ENCODE data around the gene PTPRN2. TPM values are rescaled to one million over a fixed set of nuclear protein-coding genes. Genes with fewer than 3 reads are reported as not detected.

Gene PTPRN2
- total and polyA plus RNA-seq, 2 of the 13 experiments (the other 11 are each of a cell fraction or from before 2014, with no cell fraction given): 2.5 to 24.2 TPM

- TF ChIP-seq, protein P1, sequence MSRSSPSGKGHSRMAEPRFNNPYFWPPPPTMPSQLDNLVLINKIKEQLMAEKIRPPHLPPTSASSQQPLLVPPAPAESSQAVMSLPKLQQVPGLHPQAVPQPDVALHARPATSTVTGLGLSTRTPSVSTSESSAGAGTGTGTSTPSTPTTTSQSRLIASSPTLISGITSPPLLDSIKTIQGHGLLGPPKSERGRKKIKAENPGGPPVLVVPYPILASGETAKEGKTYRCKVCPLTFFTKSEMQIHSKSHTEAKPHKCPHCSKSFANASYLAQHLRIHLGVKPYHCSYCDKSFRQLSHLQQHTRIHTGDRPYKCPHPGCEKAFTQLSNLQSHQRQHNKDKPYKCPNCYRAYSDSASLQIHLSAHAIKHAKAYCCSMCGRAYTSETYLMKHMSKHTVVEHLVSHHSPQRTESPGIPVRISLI (CRISPR knock-in tag; IDR thresholded peaks at IDR 0.05; ENCODE audit: borderline replicate concordance): no peak
- TF ChIP-seq ATRX (CRISPR knock-in tag; IDR thresholded peaks at IDR 0.05; ENCODE audit: borderline replicate concordance): no peak
- no peak for TF ChIP-seq SALL2 (CRISPR knock-in tag; IDR thresholded peaks at IDR 0.05)
- TF ChIP-seq ZBED4 (CRISPR knock-in tag; IDR thresholded peaks at IDR 0.05; ENCODE audit: borderline replicate concordance): peak; percentile 91
- TF ChIP-seq SNAPC4 (CRISPR knock-in tag; IDR thresholded peaks at IDR 0.05): no peak
- TF ChIP-seq ZNF335 (CRISPR knock-in tag; IDR thresholded peaks at IDR 0.05): peak; percentile 29; the same call in 1 of the 2 replicates
- TF ChIP-seq ZNF430 (CRISPR knock-in tag; IDR thresholded peaks at IDR 0.05): no peak
- TF ChIP-seq ZC3H13 (CRISPR knock-in tag; IDR thresholded peaks at IDR 0.05): peak; percentile 7; the same call in 1 of the 2 replicates
- TF ChIP-seq, protein P2, sequence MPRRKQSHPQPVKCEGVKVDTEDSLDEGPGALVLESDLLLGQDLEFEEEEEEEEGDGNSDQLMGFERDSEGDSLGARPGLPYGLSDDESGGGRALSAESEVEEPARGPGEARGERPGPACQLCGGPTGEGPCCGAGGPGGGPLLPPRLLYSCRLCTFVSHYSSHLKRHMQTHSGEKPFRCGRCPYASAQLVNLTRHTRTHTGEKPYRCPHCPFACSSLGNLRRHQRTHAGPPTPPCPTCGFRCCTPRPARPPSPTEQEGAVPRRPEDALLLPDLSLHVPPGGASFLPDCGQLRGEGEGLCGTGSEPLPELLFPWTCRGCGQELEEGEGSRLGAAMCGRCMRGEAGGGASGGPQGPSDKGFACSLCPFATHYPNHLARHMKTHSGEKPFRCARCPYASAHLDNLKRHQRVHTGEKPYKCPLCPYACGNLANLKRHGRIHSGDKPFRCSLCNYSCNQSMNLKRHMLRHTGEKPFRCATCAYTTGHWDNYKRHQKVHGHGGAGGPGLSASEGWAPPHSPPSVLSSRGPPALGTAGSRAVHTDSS (CRISPR knock-in tag; conservative IDR thresholded peaks at IDR 0.05): no peak
- TF ChIP-seq MLLT10 (CRISPR knock-in tag; IDR thresholded peaks at IDR 0.05): no peak
- TF ChIP-seq GTF3A (CRISPR knock-in tag; conservative IDR thresholded peaks at IDR 0.05): no peak
- no peak for TF ChIP-seq CREBL2 (CRISPR knock-in tag; IDR thresholded peaks at IDR 0.05; ENCODE audit: borderline replicate concordance)
- TF ChIP-seq ZNF597 (CRISPR knock-in tag; IDR thresholded peaks at IDR 0.05): no peak
- TF ChIP-seq TARDBP (CRISPR knock-in tag; IDR thresholded peaks at IDR 0.05): peak; percentile 41; the same call in 1 of the 2 replicates
- TF ChIP-seq ZNF501 (CRISPR knock-in tag; IDR thresholded peaks at IDR 0.05): no peak
- no peak for TF ChIP-seq ZNF557 (CRISPR knock-in tag; IDR thresholded peaks at IDR 0.05)
Observed at GRCh38 chr7:157559596-157560257, 1027.9 kb downstream of the PTPRN2 start (continued).
